HL-60 (cell line): ENCODE data around the gene MASP2.
A peak's percentile ranks its signal among the peaks of the same experiment; 100 is the strongest.

Experiments
- DNase-seq, 2 experiments: peaks; one replicate each; pipeline ENCODE4 v3.0.0-alpha.2; 2010 to 2020; ENCODE audit warnings: low read depth in 1 of 2, low spot score in 1 of 2
- H3K27ac ChIP-seq: fragments of 250-450 bp; sonication (Bioruptor Pico); replicated peaks from 2 replicates; pipeline ENCODE4 v1.5.1; 2020; ENCODE audit warnings: mild to moderate bottlenecking, moderate library complexity
- H3K27me3 ChIP-seq: fragments of 250-450 bp; sonication (Bioruptor Pico); 2 replicates; pipeline ENCODE4 v1.5.1; 2021; ENCODE audit warnings: mild to moderate bottlenecking, moderate library complexity; ENCODE audit not compliant: insufficient read depth, poor library complexity, severe bottlenecking
- H3K4me3 ChIP-seq: replicated peaks from 2 replicates; pipeline ENCODE4 v1.5.1; 2011; ENCODE audit warnings: mild to moderate bottlenecking, control low read depth, low read length; ENCODE audit not compliant: insufficient read depth
- GABPA ChIP-seq: IDR thresholded peaks from 2 replicates; pipeline ENCODE4 v1.6.1; 2012; ENCODE audit warnings: low read depth
- POLR2AphosphoS5 ChIP-seq: IDR thresholded peaks from 2 replicates; pipeline ENCODE4 v1.6.1; 2012; ENCODE audit warnings: low read depth
- SPI1 ChIP-seq: IDR thresholded peaks from 2 replicates; pipeline ENCODE4 v1.6.1; 2012; ENCODE audit warnings: low read depth, mild to moderate bottlenecking, borderline replicate concordance
- TF ChIP-seq, protein P1 (sequence below): IDR thresholded peaks from 2 replicates; pipeline ENCODE4 v1.6.1; 2012; ENCODE audit warnings: low read depth; ENCODE audit not compliant: insufficient replicate concordance
- TF ChIP-seq, protein P2 (sequence below): IDR thresholded peaks from one replicate; pipeline ENCODE4 v1.5.1; 2011; ENCODE audit warnings: low read length, control low read depth, inconsistent platforms; ENCODE audit not compliant: insufficient read depth

The MASP2 gene

DNA sequence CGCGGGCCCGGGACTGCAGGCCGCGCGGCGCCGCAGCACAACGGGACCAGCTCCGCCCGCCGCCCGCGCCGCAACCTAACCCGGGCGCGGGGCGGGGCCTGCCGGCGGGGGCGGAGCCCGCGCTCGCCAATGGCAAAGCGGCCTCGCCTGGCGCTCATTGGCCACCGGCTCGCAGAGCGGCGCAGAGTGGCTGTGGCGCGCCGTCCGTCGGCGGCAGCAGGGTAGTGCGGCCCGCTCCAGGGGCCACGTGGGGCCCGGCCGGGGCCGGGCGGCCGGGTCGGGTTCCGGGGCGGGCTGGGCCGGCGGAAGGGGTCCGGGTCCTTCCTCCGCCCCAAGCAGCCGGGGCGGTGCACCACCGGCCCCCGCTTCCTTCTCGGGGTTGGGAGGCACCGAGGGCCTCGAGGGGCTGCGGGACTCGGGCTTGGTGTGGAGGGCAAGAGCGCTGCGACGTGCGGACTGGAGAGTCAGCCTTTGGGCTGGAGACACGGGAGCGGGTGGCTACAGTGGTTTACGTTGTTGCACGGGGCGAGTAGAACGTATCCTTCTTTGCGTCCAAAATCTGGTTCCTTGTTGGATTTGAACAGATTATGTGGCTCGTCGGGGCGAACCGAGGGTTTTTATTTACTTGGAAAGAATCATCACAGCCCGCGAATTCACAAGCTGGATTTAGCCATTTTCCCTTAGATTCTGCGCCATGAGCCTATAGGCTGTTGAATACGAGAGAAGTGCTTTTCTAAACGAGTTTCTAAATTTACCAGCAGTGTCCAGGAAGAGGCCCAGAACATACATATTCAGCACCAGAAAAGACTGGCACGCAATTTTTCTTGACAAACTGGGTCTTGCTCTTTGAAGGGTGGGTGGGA lies 13.2 kb upstream of the MASP2 start, which contains the start of gene SRM:
Gene SRM, minus strand, starts transcription at position 51 of the 863 bp plus-strand sequence. CDS start 75 bp downstream, outside the sequence.
- Histone ChIP-seq H3K27me3 (no peaks in the 10 kb centered on the region), H3K4me3 (peak within 1 kb of the TSS; percentile 98), H3K27ac (peak within 1 kb of the TSS; percentile 92)
- peak; percentile 81 to 88 for DNase-seq
- TF ChIP-seq SPI1 (no peak), POLR2AphosphoS5 (peak; percentile 49; the same call in 1 of the 2 replicates), GABPA (peak; percentile 72; the same call in 1 of the 2 replicates)
- TF ChIP-seq, protein P1, sequence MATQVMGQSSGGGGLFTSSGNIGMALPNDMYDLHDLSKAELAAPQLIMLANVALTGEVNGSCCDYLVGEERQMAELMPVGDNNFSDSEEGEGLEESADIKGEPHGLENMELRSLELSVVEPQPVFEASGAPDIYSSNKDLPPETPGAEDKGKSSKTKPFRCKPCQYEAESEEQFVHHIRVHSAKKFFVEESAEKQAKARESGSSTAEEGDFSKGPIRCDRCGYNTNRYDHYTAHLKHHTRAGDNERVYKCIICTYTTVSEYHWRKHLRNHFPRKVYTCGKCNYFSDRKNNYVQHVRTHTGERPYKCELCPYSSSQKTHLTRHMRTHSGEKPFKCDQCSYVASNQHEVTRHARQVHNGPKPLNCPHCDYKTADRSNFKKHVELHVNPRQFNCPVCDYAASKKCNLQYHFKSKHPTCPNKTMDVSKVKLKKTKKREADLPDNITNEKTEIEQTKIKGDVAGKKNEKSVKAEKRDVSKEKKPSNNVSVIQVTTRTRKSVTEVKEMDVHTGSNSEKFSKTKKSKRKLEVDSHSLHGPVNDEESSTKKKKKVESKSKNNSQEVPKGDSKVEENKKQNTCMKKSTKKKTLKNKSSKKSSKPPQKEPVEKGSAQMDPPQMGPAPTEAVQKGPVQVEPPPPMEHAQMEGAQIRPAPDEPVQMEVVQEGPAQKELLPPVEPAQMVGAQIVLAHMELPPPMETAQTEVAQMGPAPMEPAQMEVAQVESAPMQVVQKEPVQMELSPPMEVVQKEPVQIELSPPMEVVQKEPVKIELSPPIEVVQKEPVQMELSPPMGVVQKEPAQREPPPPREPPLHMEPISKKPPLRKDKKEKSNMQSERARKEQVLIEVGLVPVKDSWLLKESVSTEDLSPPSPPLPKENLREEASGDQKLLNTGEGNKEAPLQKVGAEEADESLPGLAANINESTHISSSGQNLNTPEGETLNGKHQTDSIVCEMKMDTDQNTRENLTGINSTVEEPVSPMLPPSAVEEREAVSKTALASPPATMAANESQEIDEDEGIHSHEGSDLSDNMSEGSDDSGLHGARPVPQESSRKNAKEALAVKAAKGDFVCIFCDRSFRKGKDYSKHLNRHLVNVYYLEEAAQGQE: no peak
- TF ChIP-seq, protein P2, sequence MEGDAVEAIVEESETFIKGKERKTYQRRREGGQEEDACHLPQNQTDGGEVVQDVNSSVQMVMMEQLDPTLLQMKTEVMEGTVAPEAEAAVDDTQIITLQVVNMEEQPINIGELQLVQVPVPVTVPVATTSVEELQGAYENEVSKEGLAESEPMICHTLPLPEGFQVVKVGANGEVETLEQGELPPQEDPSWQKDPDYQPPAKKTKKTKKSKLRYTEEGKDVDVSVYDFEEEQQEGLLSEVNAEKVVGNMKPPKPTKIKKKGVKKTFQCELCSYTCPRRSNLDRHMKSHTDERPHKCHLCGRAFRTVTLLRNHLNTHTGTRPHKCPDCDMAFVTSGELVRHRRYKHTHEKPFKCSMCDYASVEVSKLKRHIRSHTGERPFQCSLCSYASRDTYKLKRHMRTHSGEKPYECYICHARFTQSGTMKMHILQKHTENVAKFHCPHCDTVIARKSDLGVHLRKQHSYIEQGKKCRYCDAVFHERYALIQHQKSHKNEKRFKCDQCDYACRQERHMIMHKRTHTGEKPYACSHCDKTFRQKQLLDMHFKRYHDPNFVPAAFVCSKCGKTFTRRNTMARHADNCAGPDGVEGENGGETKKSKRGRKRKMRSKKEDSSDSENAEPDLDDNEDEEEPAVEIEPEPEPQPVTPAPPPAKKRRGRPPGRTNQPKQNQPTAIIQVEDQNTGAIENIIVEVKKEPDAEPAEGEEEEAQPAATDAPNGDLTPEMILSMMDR: no peak

DNA sequence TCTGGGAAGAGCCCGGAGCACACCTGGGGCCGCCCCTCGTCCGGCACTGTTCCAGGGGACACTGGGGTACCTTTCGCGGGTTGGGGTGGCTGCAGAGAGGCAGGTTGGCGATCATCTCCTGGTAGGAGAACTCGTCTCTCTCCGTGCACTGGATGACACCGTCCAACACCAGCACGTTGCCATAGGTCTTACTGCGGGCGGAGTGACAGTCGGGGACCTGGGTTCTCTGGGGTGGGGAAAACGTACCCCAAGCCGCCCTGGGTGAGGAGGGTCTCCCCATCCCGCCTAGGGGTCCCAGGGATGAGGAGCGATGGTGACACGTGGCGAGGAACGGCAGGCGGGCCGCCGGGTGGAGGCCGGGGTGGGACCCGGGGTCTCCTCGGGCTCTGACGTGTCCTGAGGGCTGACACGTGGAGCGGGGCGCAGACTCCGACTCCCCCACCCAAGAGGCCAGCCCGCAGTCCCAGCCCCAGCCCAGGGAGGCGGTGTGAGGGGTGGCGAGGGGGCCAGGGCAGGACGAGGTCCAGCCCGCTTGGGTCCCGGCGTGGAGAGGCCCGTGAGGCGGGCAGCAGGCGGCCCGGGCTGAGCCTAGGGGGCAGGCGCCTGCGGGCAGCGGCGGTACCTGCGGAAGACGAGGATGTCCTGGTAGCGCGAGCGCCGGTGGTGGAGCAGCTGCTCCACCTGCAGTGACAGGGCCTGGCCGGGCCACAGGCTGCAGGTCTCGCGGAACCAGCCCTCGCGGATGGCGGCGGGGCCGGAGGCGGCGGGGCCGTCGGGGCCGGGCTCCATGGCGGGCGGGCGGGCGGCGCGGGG lies 12.3 kb upstream of the MASP2 start:
- DNase-seq: peak in 1 of 2 experiments; percentile 68
- Histone ChIP-seq H3K27me3 (no peaks in the 10 kb centered on the region), H3K27ac (peak overlapping the region; percentile 81), H3K4me3 (peak overlapping the region; percentile 98)
- TF ChIP-seq POLR2AphosphoS5: peak; percentile 2; the same call in 1 of the 2 replicates
- TF ChIP-seq, protein P2: no peak

DNA sequence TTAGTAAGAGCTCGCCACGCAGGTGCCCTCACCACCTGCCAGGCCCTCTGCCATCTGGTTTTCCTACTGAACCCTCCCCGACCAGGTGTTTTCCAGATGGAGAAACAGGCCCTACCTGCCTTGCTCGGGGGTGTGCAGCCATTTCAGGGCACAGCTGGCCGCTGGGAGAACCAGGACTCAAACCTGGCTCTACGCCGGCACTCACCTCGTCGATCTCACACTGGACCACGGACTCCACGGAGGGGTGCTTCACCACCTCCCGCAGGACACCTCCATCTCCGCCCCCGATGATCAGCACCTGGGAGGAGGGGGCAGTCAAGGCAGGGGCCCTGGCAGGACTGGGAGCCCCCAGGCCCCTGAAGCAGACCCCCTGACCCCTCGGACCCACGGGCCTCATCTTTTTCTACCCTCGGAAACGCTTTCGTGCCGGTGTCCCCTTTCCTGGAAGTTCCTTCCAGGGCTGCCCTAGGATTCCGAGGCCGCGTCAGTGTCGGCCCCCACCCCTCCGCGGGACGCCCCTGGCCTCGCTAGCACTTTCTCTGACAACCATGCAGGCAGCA lies 11.6 kb upstream of the MASP2 start:
- no peak for DNase-seq
- Histone ChIP-seq H3K27me3 (no peaks in the 10 kb centered on the region), H3K27ac (peak overlapping the region; percentile 81), H3K4me3 (peak overlapping the region; percentile 98)
- no peak for TF ChIP-seq POLR2AphosphoS5
- TF ChIP-seq, protein P1: no peak
- no peak for TF ChIP-seq GABPA
- no peak for TF ChIP-seq SPI1
- TF ChIP-seq, protein P2: no peak
